ENCODE data around the gene LAMP1.
"Not testable (repeated sequence)": the region's sequence is repeated elsewhere in the genome, so short reads cannot be mapped to it uniquely, and the experiment has no call there.

LAMP1 gene

GRCh38 chr13:113327766-113328471 lies 30.9 kb downstream of the LAMP1 start:
- DNase-seq = no peak

- no peak for DNase-seq
Observed at GRCh38 chr13:113328851-113329250, 31.8 kb downstream of the LAMP1 start.

GRCh38 chr13:113329656-113330312 lies 32.7 kb downstream of the LAMP1 start:
- DNase-seq = no peak

GRCh38 chr13:113332615-113333014 lies 35.6 kb downstream of the LAMP1 start:
- no peak for DNase-seq

- no peak for DNase-seq
Observed at GRCh38 chr13:113333076-113333475, 36.0 kb downstream of the LAMP1 start.

GRCh38 chr13:113337556-113337955 lies 40.5 kb downstream of the LAMP1 start:
- DNase-seq = no peak

GRCh38 chr13:113337976-113338375 lies 40.9 kb downstream of the LAMP1 start:
- no peak for DNase-seq

- DNase-seq = no peak
Observed at GRCh38 chr13:113338451-113338850, 41.4 kb downstream of the LAMP1 start.

GRCh38 chr13:113342820-113343691 lies 46.0 kb downstream of the LAMP1 start:
- DNase-seq = no peak

- DNase-seq = no peak
Observed at GRCh38 chr13:113343692-113343968, 46.6 kb downstream of the LAMP1 start.

- DNase-seq = no peak
Observed at GRCh38 chr13:113345486-113345885, 48.4 kb downstream of the LAMP1 start.

GRCh38 chr13:113347736-113348225 lies 50.7 kb downstream of the LAMP1 start:
- DNase-seq = not testable (repeated sequence)

- no peak for DNase-seq
Observed at GRCh38 chr13:113348591-113348990, 51.6 kb downstream of the LAMP1 start.

GRCh38 chr13:113349050-113349449 lies 52.0 kb downstream of the LAMP1 start:
- DNase-seq = no peak

GRCh38 chr13:113349491-113349890 lies 52.5 kb downstream of the LAMP1 start:
- DNase-seq = no peak

- no peak for DNase-seq
Observed at GRCh38 chr13:113350065-113350937, 53.3 kb downstream of the LAMP1 start.

- no peak for DNase-seq
Observed at GRCh38 chr13:113350938-113351335, 53.9 kb downstream of the LAMP1 start.

GRCh38 chr13:113351514-113352026 lies 54.5 kb downstream of the LAMP1 start:
- DNase-seq = no peak

- no peak for DNase-seq
Observed at GRCh38 chr13:113353254-113353653, 56.2 kb downstream of the LAMP1 start.

- no peak for DNase-seq
Observed at GRCh38 chr13:113354831-113355610, 58.0 kb downstream of the LAMP1 start.

- no peak for DNase-seq
Observed at GRCh38 chr13:113355621-113356020, 58.6 kb downstream of the LAMP1 start.

- no peak for DNase-seq
Observed at GRCh38 chr13:113356596-113356995, 59.6 kb downstream of the LAMP1 start.

All from stimulated activated CD4-positive, alpha-beta T cell treated with anti-CD3 and anti-CD28 coated beads, Interleukin-4, amount 100 ng/mL, for 4 hours (primary cell).